ENCODE measurements around the gene ARHGEF38. TPM values are rescaled to one million over a fixed set of nuclear protein-coding genes. Genes with fewer than 3 reads are reported as not detected.

ARHGEF38 gene
- total RNA-seq, 4 donors from 2014 or later, result 0.59 to 3.5 (median 0.98) TPM

GRCh38 chr4:105708181-105709080, 156.0 kb downstream of the ARHGEF38 start, which contains the start of the genes GSTCD and INTS12:
GSTCD (plus strand) TSS chr4:105708784; CDS start chr4:105717614, 8,830 bp downstream.
INTS12 (minus strand) TSS chr4:105708689; CDS start chr4:105700005, 8,684 bp downstream.
- Histone ChIP-seq H3K4me1 (peaks cover 25% of the 10 kb centered on the region), H3K9me3 (no peaks in the 10 kb centered on the region)
- under 1% methylated on average over 27 of the region's 63 CpGs for WGBS

GRCh38 chr4:105709081-105709450, 156.6 kb downstream of the ARHGEF38 start:
- H3K4me3 ChIP-seq, result peak overlapping the region; percentile 77
- WGBS, result 2% methylated on average over 11 of the region's 11 CpGs
- no peaks in the 10 kb centered on the region for H3K9me3 ChIP-seq
- peak in 1 of 2 donors; percentile 66 for DNase-seq (ENCODE audit: low spot score in 2 of 2)
- no peaks in the 10 kb centered on the region for H3K27me3 ChIP-seq
- H3K4me1 ChIP-seq, result peaks cover 30% of the 10 kb centered on the region
- H3K36me3 ChIP-seq, result no peaks in the 10 kb centered on the region
- peak overlapping the region; percentile 68 for H3K27ac ChIP-seq
- no peak for TF ChIP-seq POLR2AphosphoS5 (IDR thresholded peaks at IDR 0.05)
- no peak for TF ChIP-seq POLR2A (IDR thresholded peaks at IDR 0.05)
- TF ChIP-seq EP300 (IDR thresholded peaks at IDR 0.05), result no peak
- TF ChIP-seq CTCF (IDR thresholded peaks at IDR 0.05), result no peak

More at GRCh38 chr4:105708181-105709080, 156.0 kb downstream of the ARHGEF38 start, which contains the start of the genes GSTCD and INTS12:
- Histone ChIP-seq H3K36me3 (no peaks in the 10 kb centered on the region), H3K27me3 (no peaks in the 10 kb centered on the region), H3K27ac (peak within 1 kb of the TSS; percentile 68), H3K4me3 (peak within 1 kb of the TSS; percentile 77)
- DNase-seq (ENCODE audit: low spot score in 2 of 2), result peak; percentile 95
- peak in 1 of 2 donors; percentile 54 for TF ChIP-seq POLR2A (IDR thresholded peaks at IDR 0.05)
- TF ChIP-seq CTCF (IDR thresholded peaks at IDR 0.05), result no peak
- TF ChIP-seq EP300 (IDR thresholded peaks at IDR 0.05), result no peak
- peak; percentile 47 to 99 (median 83) for TF ChIP-seq POLR2AphosphoS5 (IDR thresholded peaks at IDR 0.05)

- H3K4me1 ChIP-seq, result peaks cover 35% of the 10 kb centered on the region
Observed at GRCh38 chr4:105710012-105710600, 157.7 kb downstream of the ARHGEF38 start.

GRCh38 chr4:105710678-105711077, 158.3 kb downstream of the ARHGEF38 start:
- no peaks in the 10 kb centered on the region for H3K27me3 ChIP-seq
- no peaks in the 10 kb centered on the region for H3K9me3 ChIP-seq
- H3K36me3 ChIP-seq, result no peaks in the 10 kb centered on the region
- TF ChIP-seq POLR2A (IDR thresholded peaks at IDR 0.05), result no peak
- TF ChIP-seq EP300 (IDR thresholded peaks at IDR 0.05), result no peak
- no peak for TF ChIP-seq POLR2AphosphoS5 (IDR thresholded peaks at IDR 0.05)
- TF ChIP-seq CTCF (IDR thresholded peaks at IDR 0.05), result no peak
- no peak for DNase-seq (ENCODE audit: low spot score in 2 of 2)
- H3K4me1 ChIP-seq, result peaks cover 37% of the 10 kb centered on the region
- H3K27ac ChIP-seq, result no peak overlapping the region
- H3K4me3 ChIP-seq, result no peak overlapping the region
- 62% methylated on average over 6 of the region's 6 CpGs for WGBS

More at GRCh38 chr4:105710012-105710600, 157.7 kb downstream of the ARHGEF38 start:
- TF ChIP-seq POLR2AphosphoS5 (IDR thresholded peaks at IDR 0.05) (no peak), POLR2A (IDR thresholded peaks at IDR 0.05) (no peak), EP300 (IDR thresholded peaks at IDR 0.05) (no peak), CTCF (IDR thresholded peaks at IDR 0.05) (no peak)
- H3K27me3 ChIP-seq, result no peaks in the 10 kb centered on the region
- no peak overlapping the region for H3K27ac ChIP-seq
- DNase-seq (ENCODE audit: low spot score in 2 of 2), result no peak
- peak overlapping the region; percentile 77 for H3K4me3 ChIP-seq
- no peaks in the 10 kb centered on the region for H3K9me3 ChIP-seq
- H3K36me3 ChIP-seq, result no peaks in the 10 kb centered on the region
- 57% methylated on average over 16 of the region's 16 CpGs for WGBS

- Histone ChIP-seq H3K4me3 (no peak overlapping the region), H3K4me1 (peaks cover 26% of the 10 kb centered on the region), H3K9me3 (no peaks in the 10 kb centered on the region), H3K27me3 (no peaks in the 10 kb centered on the region), H3K27ac (no peak overlapping the region), H3K36me3 (no peaks in the 10 kb centered on the region)
- TF ChIP-seq POLR2A (IDR thresholded peaks at IDR 0.05), result no peak
- TF ChIP-seq EP300 (IDR thresholded peaks at IDR 0.05), result no peak
- TF ChIP-seq CTCF (IDR thresholded peaks at IDR 0.05), result no peak
- no peak for TF ChIP-seq POLR2AphosphoS5 (IDR thresholded peaks at IDR 0.05)
- 86% methylated on average over 2 of the region's 2 CpGs for WGBS
- DNase-seq (ENCODE audit: low spot score in 2 of 2), result no peak
Observed at GRCh38 chr4:105712766-105713165, 160.3 kb downstream of the ARHGEF38 start.
